Esophagus muscularis mucosa (tissue), 4 donors: Measurements from ENCODE around the gene AGBL1. TPM values are rescaled to one million over a fixed set of nuclear protein-coding genes. Genes with fewer than 3 reads are reported as not detected.
"Not testable (repeated sequence)": the region's sequence is repeated elsewhere in the genome, so short reads cannot be mapped to it uniquely, and the experiment has no call there.

Experiments
- DNase-seq: peaks from one replicate; pipeline ENCODE4 v3.0.0-alpha.2; 2017; ENCODE audit errors: extremely low spot score
- H3K27ac ChIP-seq, 4 donors: fragments of 200-600 bp; sonication (generic); replicated peaks in 1 of 4; 1 replicate in 3 of 4; 2 replicates in 1 of 4; pipeline ENCODE4 v1.5.1; 2016 to 2019; ENCODE audit warnings: mild to moderate bottlenecking in 1 of 4
- H3K27me3 ChIP-seq, 4 donors: fragments of 200-600 bp; sonication (generic); one replicate each; pipeline versions ENCODE4 v1.5.1 to v1.6.0; 2016 to 2019
- H3K36me3 ChIP-seq, 4 donors: fragments of 200-600 bp; sonication (generic); one replicate each; pipeline ENCODE4 v1.5.1; 2016 to 2019
- H3K4me1 ChIP-seq, 4 donors: fragments of 200-600 bp; sonication (generic); one replicate each; pipeline ENCODE4 v1.5.1; 2016 to 2019
- H3K4me3 ChIP-seq, 4 donors: fragments of 200-600 bp; sonication (generic); 1 replicate in 2 of 4; 2 replicates in 2 of 4; pipeline ENCODE4 v1.5.1; 2016 to 2019; ENCODE audit warnings: mild to moderate bottlenecking in 4 of 4, moderate library complexity in 1 of 4
- H3K9me3 ChIP-seq, 4 donors: fragments of 200-600 bp; sonication (generic); 1 replicate in 3 of 4; 2 replicates in 1 of 4; pipeline ENCODE4 v1.5.1; 2016 to 2019
- EP300 ChIP-seq: sonication (generic); formaldehyde crosslinking; IDR thresholded peaks from one replicate; pipeline ENCODE4 v1.6.1; 2017; ENCODE audit warnings: antibody characterized with exemption
- POLR2A ChIP-seq: fragments of 450-650 bp; IDR thresholded peaks from one replicate; pipeline ENCODE4 v1.6.1; 2017; ENCODE audit warnings: antibody characterized with exemption, moderate library complexity, mild to moderate bottlenecking, low read depth
- POLR2AphosphoS5 ChIP-seq, 2 donors: sonication (generic); formaldehyde crosslinking; IDR thresholded peaks; one replicate each; pipeline ENCODE4 v1.6.1; 2017; ENCODE audit warnings: antibody characterized with exemption in 2 of 2
- WGBS: methylation state at CpG from one replicate; pipeline ENCODE4 v1.1.5; 2018; 5-methylcytosine and 5-hydroxymethylcytosine counted together
- intact Hi-C: fragments of 100-400 bp; cut with DNase I; formaldehyde crosslinking; loops from one replicate; pipeline ENCODE4 v1.15.1; 2023
- total RNA-seq, 4 donors: library from RNA; depleted of rRNA; stranded (reverse); fragments of >200 nt; gene quantifications; one replicate each; pipeline versions ENCODE4 v1.1.0 to v1.2.1, GENCODE V29; 2016
- TF ChIP-seq, protein P1 (sequence below), 3 experiments: fragments of 200-600 bp in 2 of 3; fragments of 450-650 bp in 1 of 3; sonication (generic) in 2 of 3; IDR thresholded peaks; one replicate each; pipeline ENCODE4 v1.5.1; 2017 to 2019; ENCODE audit warnings: antibody characterized with exemption in 3 of 3, mild to moderate bottlenecking in 2 of 3, moderate library complexity in 1 of 3

Gene AGBL1
- total RNA-seq, 4 donors from 2014 or later, result 0.06 TPM; not detected in 3

GRCh38 chr15:86872782-86873181, 793.1 kb downstream of the AGBL1 start:
- Histone ChIP-seq H3K9me3 (no peaks in the 10 kb centered on the region), H3K27ac (no peak overlapping the region), H3K4me1 (peaks cover 0 to 9% (median under 1%) of the 10 kb centered on the region in 4 donors), H3K27me3 (no peaks in the 10 kb centered on the region), H3K36me3 (no peaks in the 10 kb centered on the region), H3K4me3 (no peak overlapping the region)
- DNase-seq, result no peak
- WGBS, result 84% methylated on average over 1 of the region's 1 CpG
- intact Hi-C loops, result no loop called here
- TF ChIP-seq EP300, result no peak
- no peak for TF ChIP-seq POLR2A
- TF ChIP-seq POLR2AphosphoS5 (IDR thresholded peaks at IDR 0.05), result no peak
- TF ChIP-seq, protein P1, sequence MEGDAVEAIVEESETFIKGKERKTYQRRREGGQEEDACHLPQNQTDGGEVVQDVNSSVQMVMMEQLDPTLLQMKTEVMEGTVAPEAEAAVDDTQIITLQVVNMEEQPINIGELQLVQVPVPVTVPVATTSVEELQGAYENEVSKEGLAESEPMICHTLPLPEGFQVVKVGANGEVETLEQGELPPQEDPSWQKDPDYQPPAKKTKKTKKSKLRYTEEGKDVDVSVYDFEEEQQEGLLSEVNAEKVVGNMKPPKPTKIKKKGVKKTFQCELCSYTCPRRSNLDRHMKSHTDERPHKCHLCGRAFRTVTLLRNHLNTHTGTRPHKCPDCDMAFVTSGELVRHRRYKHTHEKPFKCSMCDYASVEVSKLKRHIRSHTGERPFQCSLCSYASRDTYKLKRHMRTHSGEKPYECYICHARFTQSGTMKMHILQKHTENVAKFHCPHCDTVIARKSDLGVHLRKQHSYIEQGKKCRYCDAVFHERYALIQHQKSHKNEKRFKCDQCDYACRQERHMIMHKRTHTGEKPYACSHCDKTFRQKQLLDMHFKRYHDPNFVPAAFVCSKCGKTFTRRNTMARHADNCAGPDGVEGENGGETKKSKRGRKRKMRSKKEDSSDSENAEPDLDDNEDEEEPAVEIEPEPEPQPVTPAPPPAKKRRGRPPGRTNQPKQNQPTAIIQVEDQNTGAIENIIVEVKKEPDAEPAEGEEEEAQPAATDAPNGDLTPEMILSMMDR (IDR thresholded peaks at IDR 0.05), result no peak

GRCh38 chr15:86875067-86875466, 795.4 kb downstream of the AGBL1 start:
- no peak overlapping the region for H3K27ac ChIP-seq
- peaks cover 13 to 24% (median 15%) of the 10 kb centered on the region in 4 donors for H3K4me1 ChIP-seq
- WGBS, result 87% methylated on average over 3 of the region's 3 CpGs
- H3K4me3 ChIP-seq, result no peak overlapping the region
- no peaks in the 10 kb centered on the region for H3K27me3 ChIP-seq
- TF ChIP-seq POLR2AphosphoS5 (IDR thresholded peaks at IDR 0.05) (no peak), EP300 (no peak), POLR2A (no peak)
- TF ChIP-seq, protein P1 (IDR thresholded peaks at IDR 0.05), result no peak
- intact Hi-C loops, result no loop called here
- H3K36me3 ChIP-seq, result no peaks in the 10 kb centered on the region
- H3K9me3 ChIP-seq, result no peaks in the 10 kb centered on the region
- DNase-seq, result no peak

- no peaks in the 10 kb centered on the region for H3K9me3 ChIP-seq
- H3K4me1 ChIP-seq, result peaks cover 13 to 35% (median 22%) of the 10 kb centered on the region in 4 donors
- H3K4me3 ChIP-seq, result no peak overlapping the region
- no peaks in the 10 kb centered on the region for H3K36me3 ChIP-seq
- DNase-seq, result no peak
- 81% methylated on average over 4 of the region's 4 CpGs for WGBS
- H3K27ac ChIP-seq, result no peak overlapping the region
- TF ChIP-seq EP300 (no peak), POLR2AphosphoS5 (IDR thresholded peaks at IDR 0.05) (no peak), POLR2A (no peak)
- TF ChIP-seq, protein P1 (IDR thresholded peaks at IDR 0.05), result no peak
- no peaks in the 10 kb centered on the region for H3K27me3 ChIP-seq
- intact Hi-C loops, result no loop called here
These were observed 796.8 kb downstream of the AGBL1 start for GRCh38 chr15:86876387-86876944.

GRCh38 chr15:86877171-86877631, 797.5 kb downstream of the AGBL1 start:
- 82% methylated on average over 2 of the region's 2 CpGs for WGBS
- H3K4me1 ChIP-seq, result peaks cover 13 to 38% (median 22%) of the 10 kb centered on the region in 4 donors
- no peak overlapping the region for H3K4me3 ChIP-seq
- H3K9me3 ChIP-seq, result no peaks in the 10 kb centered on the region
- H3K27ac ChIP-seq, result no peak overlapping the region
- no peaks in the 10 kb centered on the region for H3K27me3 ChIP-seq
- H3K36me3 ChIP-seq, result no peaks in the 10 kb centered on the region
- TF ChIP-seq EP300 (no peak), POLR2AphosphoS5 (IDR thresholded peaks at IDR 0.05) (no peak), POLR2A (no peak)
- TF ChIP-seq, protein P1 (IDR thresholded peaks at IDR 0.05), result no peak
- intact Hi-C loops, result no loop called here
- DNase-seq, result no peak

DNA sequence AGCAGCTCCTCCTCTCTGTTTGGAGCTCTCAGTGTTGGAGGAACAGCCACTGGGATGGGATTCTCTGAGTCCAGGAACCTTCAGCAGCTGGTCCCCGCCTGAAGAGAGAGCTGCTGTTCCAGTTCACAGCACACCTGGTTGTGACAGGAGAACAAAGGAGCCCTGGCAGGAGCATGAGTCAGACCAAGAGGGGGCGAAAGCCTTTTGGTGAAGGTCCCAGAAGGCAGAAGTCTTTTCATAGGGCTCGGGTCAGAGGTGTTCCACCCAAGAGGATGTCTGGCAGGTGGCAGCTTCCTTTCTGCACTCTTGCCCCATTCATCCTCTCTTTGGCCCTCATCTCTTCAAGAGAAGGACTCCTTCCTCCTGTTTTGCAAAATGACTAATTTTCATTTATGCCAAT, 799.2 kb downstream of the AGBL1 start:
- H3K9me3 ChIP-seq, intact Hi-C loops, H3K27me3 ChIP-seq, H3K36me3 ChIP-seq, DNase-seq, H3K4me3 ChIP-seq: not testable (repeated sequence)
- H3K27ac ChIP-seq, result peak overlapping the region in 3 of 4 donors; percentile 24 to 68 (median 28)
- H3K4me1 ChIP-seq, result peaks cover 13 to 38% (median 22%) of the 10 kb centered on the region in 4 donors
- 84% methylated on average over 3 of the region's 3 CpGs for WGBS
